ENCODE measurements around the gene ARHGEF1. TPM values are rescaled to one million over a fixed set of nuclear protein-coding genes. Genes with fewer than 3 reads are reported as not detected.

The ARHGEF1 gene
- total RNA-seq, 2 donors from 2014 or later, result 64.1 to 98.7 TPM

- peaks cover 10% of the 10 kb centered on the region for H3K27me3 ChIP-seq
Observed at GRCh38 chr19:41920882-41921576, 38.0 kb downstream of the ARHGEF1 start.

GRCh38 chr19:41921577-41922576 is 38.9 kb downstream of the ARHGEF1 start:
- Histone ChIP-seq H3K27me3 (peaks cover 13% of the 10 kb centered on the region), H3K9ac (ENCODE audit: low read depth in 2 of 2, low read length in 2 of 2) (no peak overlapping the region)
- intact Hi-C loops (cut with DNase I), result no loop called here

More at GRCh38 chr19:41920882-41921576, 38.0 kb downstream of the ARHGEF1 start:
- Histone ChIP-seq H3K9me3 (no peaks in the 10 kb centered on the region), H3K9ac (ENCODE audit: low read depth in 2 of 2, low read length in 2 of 2) (no peak overlapping the region), H3K4me3 (no peak overlapping the region), H3K36me3 (no peaks in the 10 kb centered on the region), H3K4me1 (no peaks in the 10 kb centered on the region), H3K27ac (no peak overlapping the region)
- no peak for TF ChIP-seq CTCF (IDR thresholded peaks at IDR 0.05)
- intact Hi-C loops (cut with DNase I), result no loop called here
- DNase-seq, result no peak

GRCh38 chr19:41922585-41922984 is 39.6 kb downstream of the ARHGEF1 start:
- Histone ChIP-seq H3K4me3 (no peak overlapping the region), H3K27me3 (peaks cover 19% of the 10 kb centered on the region), H3K4me1 (no peaks in the 10 kb centered on the region), H3K36me3 (no peaks in the 10 kb centered on the region), H3K27ac (no peak overlapping the region), H3K9ac (ENCODE audit: low read depth in 2 of 2, low read length in 2 of 2) (no peak overlapping the region), H3K9me3 (no peaks in the 10 kb centered on the region)
- DNase-seq, result no peak
- intact Hi-C loops (cut with DNase I), result no loop called here
- TF ChIP-seq CTCF (IDR thresholded peaks at IDR 0.05), result no peak

More at GRCh38 chr19:41921577-41922576, 38.9 kb downstream of the ARHGEF1 start:
- DNase-seq, result no peak
- H3K36me3 ChIP-seq, result no peaks in the 10 kb centered on the region
- no peak overlapping the region for H3K27ac ChIP-seq
- no peaks in the 10 kb centered on the region for H3K4me1 ChIP-seq
- no peak for TF ChIP-seq CTCF (IDR thresholded peaks at IDR 0.05)
- H3K4me3 ChIP-seq, result no peak overlapping the region
- H3K9me3 ChIP-seq, result no peaks in the 10 kb centered on the region

- DNase-seq, result no peak
- Histone ChIP-seq H3K9me3 (no peaks in the 10 kb centered on the region), H3K4me3 (no peak overlapping the region), H3K36me3 (no peaks in the 10 kb centered on the region), H3K9ac (ENCODE audit: low read depth in 2 of 2, low read length in 2 of 2) (no peak overlapping the region), H3K27ac (no peak overlapping the region), H3K4me1 (no peaks in the 10 kb centered on the region), H3K27me3 (peaks cover 25% of the 10 kb centered on the region)
- intact Hi-C loops (cut with DNase I), result no loop called here
- TF ChIP-seq CTCF (IDR thresholded peaks at IDR 0.05), result no peak
Observed at GRCh38 chr19:41923045-41923788, 40.2 kb downstream of the ARHGEF1 start.

All from colonic mucosa (tissue), 4 donors.